ENCODE measurements around the gene TSPAN13.

TSPAN13 gene

DNA sequence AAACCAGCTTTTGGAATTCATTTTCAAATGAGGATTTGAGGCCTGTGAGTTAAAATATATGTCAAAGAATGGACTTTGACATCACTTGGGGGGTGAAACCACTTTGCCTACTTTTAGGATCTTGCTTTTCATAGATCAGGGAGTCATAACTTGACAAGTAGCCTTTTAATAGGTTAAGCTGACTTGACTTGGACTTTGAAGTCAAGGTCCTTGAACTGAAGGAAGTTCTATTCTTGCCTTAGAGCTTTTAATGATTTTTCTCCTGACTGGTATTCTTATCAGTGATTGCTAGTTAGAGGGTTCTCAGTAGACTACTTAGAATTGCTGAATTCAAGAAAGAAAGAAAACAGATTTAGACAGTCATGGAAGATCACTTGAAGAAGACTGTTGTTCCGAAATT is 33.6 kb downstream of the TSPAN13 start:
- DNase-seq (no peak), ATAC-seq (ENCODE audit: insufficient read depth, low read depth) (no peak)
- Histone ChIP-seq H3K4me1 (ENCODE audit: insufficient read depth, low read length) (no peaks in the 10 kb centered on the region), H2AFZ (ENCODE audit: low read depth, low read length) (no peak overlapping the region), H3K4me3 (ENCODE audit: low read depth in 1 of 2, low read length in 2 of 2) (no peak overlapping the region), H3K27me3 (ENCODE audit: insufficient read depth, low read length, poor library complexity) (no peaks in the 10 kb centered on the region), H4K20me1 (ENCODE audit: insufficient read depth, low read length) (no peaks in the 10 kb centered on the region), H3K4me2 (ENCODE audit: insufficient read depth, low read length) (no peak overlapping the region), H3K36me3 (ENCODE audit: insufficient read depth, low read length) (no peaks in the 10 kb centered on the region), H3K9ac (ENCODE audit: low read depth, low read length) (no peak overlapping the region), H3K9me3 (ENCODE audit: insufficient read depth, low read length, severe bottlenecking) (no peaks in the 10 kb centered on the region), H3K27ac (ENCODE audit: low read length) (no peak overlapping the region), H3K79me2 (ENCODE audit: insufficient read depth, low read length) (no peaks in the 10 kb centered on the region)
- TF ChIP-seq, protein P1, sequence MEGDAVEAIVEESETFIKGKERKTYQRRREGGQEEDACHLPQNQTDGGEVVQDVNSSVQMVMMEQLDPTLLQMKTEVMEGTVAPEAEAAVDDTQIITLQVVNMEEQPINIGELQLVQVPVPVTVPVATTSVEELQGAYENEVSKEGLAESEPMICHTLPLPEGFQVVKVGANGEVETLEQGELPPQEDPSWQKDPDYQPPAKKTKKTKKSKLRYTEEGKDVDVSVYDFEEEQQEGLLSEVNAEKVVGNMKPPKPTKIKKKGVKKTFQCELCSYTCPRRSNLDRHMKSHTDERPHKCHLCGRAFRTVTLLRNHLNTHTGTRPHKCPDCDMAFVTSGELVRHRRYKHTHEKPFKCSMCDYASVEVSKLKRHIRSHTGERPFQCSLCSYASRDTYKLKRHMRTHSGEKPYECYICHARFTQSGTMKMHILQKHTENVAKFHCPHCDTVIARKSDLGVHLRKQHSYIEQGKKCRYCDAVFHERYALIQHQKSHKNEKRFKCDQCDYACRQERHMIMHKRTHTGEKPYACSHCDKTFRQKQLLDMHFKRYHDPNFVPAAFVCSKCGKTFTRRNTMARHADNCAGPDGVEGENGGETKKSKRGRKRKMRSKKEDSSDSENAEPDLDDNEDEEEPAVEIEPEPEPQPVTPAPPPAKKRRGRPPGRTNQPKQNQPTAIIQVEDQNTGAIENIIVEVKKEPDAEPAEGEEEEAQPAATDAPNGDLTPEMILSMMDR (IDR thresholded peaks at IDR 0.05; ENCODE audit: borderline replicate concordance, extremely low read depth, low read length, poor library complexity, severe bottlenecking): no peak

- Histone ChIP-seq H3K27ac (ENCODE audit: low read length) (no peak overlapping the region), H3K27me3 (ENCODE audit: insufficient read depth, low read length, poor library complexity) (peaks cover 2% of the 10 kb centered on the region), H3K4me1 (ENCODE audit: insufficient read depth, low read length) (no peaks in the 10 kb centered on the region), H3K36me3 (ENCODE audit: insufficient read depth, low read length) (no peaks in the 10 kb centered on the region), H4K20me1 (ENCODE audit: insufficient read depth, low read length) (no peaks in the 10 kb centered on the region), H2AFZ (ENCODE audit: low read depth, low read length) (no peak overlapping the region), H3K9ac (ENCODE audit: low read depth, low read length) (no peak overlapping the region), H3K4me2 (ENCODE audit: insufficient read depth, low read length) (no peak overlapping the region), H3K4me3 (ENCODE audit: low read depth in 1 of 2, low read length in 2 of 2) (no peak overlapping the region), H3K79me2 (ENCODE audit: insufficient read depth, low read length) (no peaks in the 10 kb centered on the region), H3K9me3 (ENCODE audit: insufficient read depth, low read length, severe bottlenecking) (no peaks in the 10 kb centered on the region)
- no peak for ATAC-seq (ENCODE audit: insufficient read depth, low read depth)
- TF ChIP-seq, protein P1 (IDR thresholded peaks at IDR 0.05; ENCODE audit: borderline replicate concordance, extremely low read depth, low read length, poor library complexity, severe bottlenecking): no peak
- TF ChIP-seq EZH2 (IDR thresholded peaks at IDR 0.05; ENCODE audit: borderline replicate concordance, low read depth, low read length, severe bottlenecking): no peak
- no peak for DNase-seq
These were observed 37.5 kb downstream of the TSPAN13 start for GRCh38 chr7:16791071-16791470.

DNA sequence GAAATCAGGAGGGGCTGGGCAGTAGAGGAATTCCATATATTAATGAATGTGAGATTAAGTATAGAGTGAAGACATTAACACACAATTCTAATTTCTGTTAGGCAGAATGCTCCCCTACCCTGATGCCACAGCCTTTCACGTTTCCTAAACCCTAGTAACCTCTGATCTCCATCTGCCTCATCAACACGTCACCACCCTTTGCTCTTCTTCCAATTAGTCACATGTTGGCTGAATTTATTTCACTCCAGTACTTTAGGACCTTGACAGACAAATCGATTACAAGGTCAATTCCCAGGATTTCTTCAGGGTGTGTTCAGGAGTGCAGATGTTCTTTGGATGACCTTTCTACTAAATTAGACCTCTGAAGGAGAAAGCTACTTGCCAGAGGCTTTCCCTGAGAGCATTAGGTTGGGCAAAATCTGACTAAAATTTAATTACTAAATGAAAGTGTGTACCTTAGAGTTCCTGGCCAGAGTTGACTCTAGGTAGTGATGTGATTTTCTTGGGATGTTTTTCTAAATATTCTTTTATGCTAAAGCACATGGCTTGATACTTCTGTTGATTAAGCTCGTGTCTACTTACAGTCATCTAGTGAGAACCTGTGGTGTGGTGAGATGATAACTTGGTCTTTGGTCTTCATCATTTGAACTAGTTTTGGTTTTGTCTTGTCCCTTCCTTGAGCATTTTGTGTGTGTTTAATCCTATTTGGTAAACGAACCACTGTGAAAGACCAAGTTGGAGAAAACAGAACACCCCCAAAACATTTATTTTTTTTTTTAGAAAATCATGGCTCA is 38.5 kb downstream of the TSPAN13 start:
- H3K9me3 ChIP-seq (ENCODE audit: insufficient read depth, low read length, severe bottlenecking): no peaks in the 10 kb centered on the region
- H3K27me3 ChIP-seq (ENCODE audit: insufficient read depth, low read length, poor library complexity): peaks cover 2% of the 10 kb centered on the region
- ATAC-seq (ENCODE audit: insufficient read depth, low read depth) (no peak), DNase-seq (no peak)
- no peaks in the 10 kb centered on the region for H3K79me2 ChIP-seq (ENCODE audit: insufficient read depth, low read length)
- H3K4me1 ChIP-seq (ENCODE audit: insufficient read depth, low read length): no peaks in the 10 kb centered on the region
- no peaks in the 10 kb centered on the region for H3K36me3 ChIP-seq (ENCODE audit: insufficient read depth, low read length)
- no peak overlapping the region for H3K4me3 ChIP-seq (ENCODE audit: low read depth in 1 of 2, low read length in 2 of 2)
- TF ChIP-seq, protein P1 (IDR thresholded peaks at IDR 0.05; ENCODE audit: borderline replicate concordance, extremely low read depth, low read length, poor library complexity, severe bottlenecking): no peak
- TF ChIP-seq EZH2 (IDR thresholded peaks at IDR 0.05; ENCODE audit: borderline replicate concordance, low read depth, low read length, severe bottlenecking): no peak
- no peak overlapping the region for H3K27ac ChIP-seq (ENCODE audit: low read length)
- H2AFZ ChIP-seq (ENCODE audit: low read depth, low read length): no peak overlapping the region
- no peak overlapping the region for H3K4me2 ChIP-seq (ENCODE audit: insufficient read depth, low read length)
- H4K20me1 ChIP-seq (ENCODE audit: insufficient read depth, low read length): no peaks in the 10 kb centered on the region
- H3K9ac ChIP-seq (ENCODE audit: low read depth, low read length): no peak overlapping the region

Data from DND-41 (cell line).